Stimulated activated naive CD8-positive, alpha-beta T cell treated with anti-CD3 and anti-CD28 coated beads, Interleukin-15, Interleukin-2, amounts not matched to agents 100 ng/mL and 50 ng/mL, for 24 hours (primary cell): ENCODE results near the gene ACSM3.
"Not testable (repeated sequence)": the region's sequence is repeated elsewhere in the genome, so short reads cannot be mapped to it uniquely, and the experiment has no call there.

Source experiments
- H3K27ac Mint-ChIP-seq: one replicate; pipeline ENCODE4 v1.8.0; 2021; ENCODE audit warnings: mild to moderate bottlenecking, mixed read lengths
- H3K27me3 Mint-ChIP-seq: one replicate; pipeline ENCODE4 v1.8.0; 2021; ENCODE audit warnings: mixed read lengths
- H3K36me3 Mint-ChIP-seq: one replicate; pipeline ENCODE4 v1.8.0; 2021; ENCODE audit warnings: low read depth, mixed read lengths
- H3K4me1 Mint-ChIP-seq: one replicate; pipeline ENCODE4 v1.8.0; 2021; ENCODE audit warnings: low read depth, mixed read lengths
- H3K4me3 Mint-ChIP-seq: one replicate; pipeline ENCODE4 v1.8.0; 2021; ENCODE audit warnings: mild to moderate bottlenecking, mixed read lengths
- H3K9me3 Mint-ChIP-seq: one replicate; pipeline ENCODE4 v1.8.0; 2021; ENCODE audit warnings: mixed read lengths

ACSM3 gene

GRCh38 chr16:20763461-20764232 lies at the start of gene ACSM3:
ACSM3 (plus strand) TSS chr16:20764014; CDS start chr16:20770035, 6,021 bp downstream.
- H3K4me1 Mint-ChIP-seq, result peaks cover 30% of the 10 kb centered on the region

GRCh38 chr16:20717718-20718117 lies 46.1 kb upstream of the ACSM3 start:
- not testable (repeated sequence) for H3K4me3 Mint-ChIP-seq, H3K27ac Mint-ChIP-seq, H3K36me3 Mint-ChIP-seq, H3K27me3 Mint-ChIP-seq, H3K9me3 Mint-ChIP-seq, H3K4me1 Mint-ChIP-seq

More at GRCh38 chr16:20763461-20764232, at the start of gene ACSM3:
- H3K27me3 Mint-ChIP-seq, result no peaks in the 10 kb centered on the region
- peak within 1 kb of the TSS; percentile 89 for H3K4me3 Mint-ChIP-seq
- H3K9me3 Mint-ChIP-seq, result peaks cover 15% of the 10 kb centered on the region
- peaks cover 13% of the 10 kb centered on the region for H3K36me3 Mint-ChIP-seq
- H3K27ac Mint-ChIP-seq, result peak within 1 kb of the TSS; percentile 88

- Mint-ChIP-seq H3K36me3 (no peaks in the 10 kb centered on the region), H3K27me3 (no peaks in the 10 kb centered on the region), H3K27ac (no peak overlapping the region), H3K4me3 (no peak overlapping the region), H3K9me3 (no peaks in the 10 kb centered on the region), H3K4me1 (no peaks in the 10 kb centered on the region)
Measured at GRCh38 chr16:20720251-20720650, 43.6 kb upstream of the ACSM3 start.

GRCh38 chr16:20726661-20727060 lies 37.2 kb upstream of the ACSM3 start:
- no peak overlapping the region for H3K4me3 Mint-ChIP-seq
- H3K4me1 Mint-ChIP-seq, result no peaks in the 10 kb centered on the region
- H3K9me3 Mint-ChIP-seq, result no peaks in the 10 kb centered on the region
- no peaks in the 10 kb centered on the region for H3K36me3 Mint-ChIP-seq
- no peaks in the 10 kb centered on the region for H3K27me3 Mint-ChIP-seq
- H3K27ac Mint-ChIP-seq, result no peak overlapping the region

GRCh38 chr16:20727181-20727580 lies 36.6 kb upstream of the ACSM3 start:
- H3K36me3 Mint-ChIP-seq, result no peaks in the 10 kb centered on the region
- no peak overlapping the region for H3K27ac Mint-ChIP-seq
- H3K4me3 Mint-ChIP-seq, result no peak overlapping the region
- no peaks in the 10 kb centered on the region for H3K4me1 Mint-ChIP-seq
- H3K27me3 Mint-ChIP-seq, result no peaks in the 10 kb centered on the region
- H3K9me3 Mint-ChIP-seq, result no peaks in the 10 kb centered on the region

GRCh38 chr16:20729141-20729540 lies 34.7 kb upstream of the ACSM3 start:
- Mint-ChIP-seq H3K4me1 (no peaks in the 10 kb centered on the region), H3K36me3 (peaks cover 6% of the 10 kb centered on the region), H3K9me3 (no peaks in the 10 kb centered on the region), H3K27me3 (no peaks in the 10 kb centered on the region), H3K4me3 (no peak overlapping the region), H3K27ac (no peak overlapping the region)

- Mint-ChIP-seq H3K36me3 (peaks cover 46% of the 10 kb centered on the region), H3K27me3 (no peaks in the 10 kb centered on the region), H3K4me1 (peaks cover 22% of the 10 kb centered on the region), H3K9me3 (no peaks in the 10 kb centered on the region), H3K27ac (no peak overlapping the region), H3K4me3 (no peak overlapping the region)
Measured at GRCh38 chr16:20734056-20734455, 29.8 kb upstream of the ACSM3 start.

GRCh38 chr16:20734782-20735181 lies 29.0 kb upstream of the ACSM3 start:
- peak overlapping the region; percentile 26 for H3K27ac Mint-ChIP-seq

GRCh38 chr16:20735490-20735889 lies 28.3 kb upstream of the ACSM3 start:
- H3K9me3 Mint-ChIP-seq, result no peaks in the 10 kb centered on the region
- H3K4me3 Mint-ChIP-seq, result no peak overlapping the region
- H3K27ac Mint-ChIP-seq, result peak overlapping the region; percentile 26
- peaks cover 46% of the 10 kb centered on the region for H3K36me3 Mint-ChIP-seq
- H3K27me3 Mint-ChIP-seq, result no peaks in the 10 kb centered on the region
- peaks cover 32% of the 10 kb centered on the region for H3K4me1 Mint-ChIP-seq

More at GRCh38 chr16:20734782-20735181, 29.0 kb upstream of the ACSM3 start:
- Mint-ChIP-seq H3K36me3 (peaks cover 46% of the 10 kb centered on the region), H3K4me1 (peaks cover 25% of the 10 kb centered on the region), H3K4me3 (no peak overlapping the region), H3K9me3 (no peaks in the 10 kb centered on the region), H3K27me3 (no peaks in the 10 kb centered on the region)

- Mint-ChIP-seq H3K36me3 (peaks cover 28% of the 10 kb centered on the region), H3K4me1 (peaks cover 35% of the 10 kb centered on the region), H3K27me3 (no peaks in the 10 kb centered on the region), H3K4me3 (peak overlapping the region; percentile 96), H3K27ac (peak overlapping the region; percentile 83), H3K9me3 (no peaks in the 10 kb centered on the region)
Measured at GRCh38 chr16:20740007-20740883, 23.6 kb upstream of the ACSM3 start.

- peaks cover 30% of the 10 kb centered on the region for H3K4me1 Mint-ChIP-seq
- no peaks in the 10 kb centered on the region for H3K27me3 Mint-ChIP-seq
- H3K36me3 Mint-ChIP-seq, result peaks cover 21% of the 10 kb centered on the region
- peak overlapping the region; percentile 96 for H3K4me3 Mint-ChIP-seq
- H3K9me3 Mint-ChIP-seq, result no peaks in the 10 kb centered on the region
- peak overlapping the region; percentile 93 for H3K27ac Mint-ChIP-seq
Measured at GRCh38 chr16:20740901-20741521, 22.8 kb upstream of the ACSM3 start.

- peaks cover 13% of the 10 kb centered on the region for H3K36me3 Mint-ChIP-seq
- H3K27ac Mint-ChIP-seq, result peak within 1 kb of the TSS; percentile 93
- no peaks in the 10 kb centered on the region for H3K27me3 Mint-ChIP-seq
- no peaks in the 10 kb centered on the region for H3K9me3 Mint-ChIP-seq
- peaks cover 26% of the 10 kb centered on the region for H3K4me1 Mint-ChIP-seq
- H3K4me3 Mint-ChIP-seq, result peak within 1 kb of the TSS; percentile 96
Measured at GRCh38 chr16:20741554-20742285, 22.1 kb upstream of the ACSM3 start, which contains the start of gene THUMPD1. THUMPD1 (minus strand) TSS chr16:20741818; CDS start chr16:20741739, 79 bp downstream.

- peaks cover 9% of the 10 kb centered on the region for H3K9me3 Mint-ChIP-seq
- H3K36me3 Mint-ChIP-seq, result peaks cover 9% of the 10 kb centered on the region
- no peak overlapping the region for H3K27ac Mint-ChIP-seq
- H3K27me3 Mint-ChIP-seq, result no peaks in the 10 kb centered on the region
- no peak overlapping the region for H3K4me3 Mint-ChIP-seq
- peaks cover 17% of the 10 kb centered on the region for H3K4me1 Mint-ChIP-seq
Measured at GRCh38 chr16:20743591-20743990, 20.2 kb upstream of the ACSM3 start.

GRCh38 chr16:20744922-20745440 lies 18.8 kb upstream of the ACSM3 start:
- Mint-ChIP-seq H3K27me3 (no peaks in the 10 kb centered on the region), H3K4me3 (no peak overlapping the region)

More at GRCh38 chr16:20744922-20745440, 18.8 kb upstream of the ACSM3 start:
- Mint-ChIP-seq H3K4me1 (peaks cover 8% of the 10 kb centered on the region), H3K9me3 (peaks cover 9% of the 10 kb centered on the region), H3K27ac (no peak overlapping the region), H3K36me3 (peaks cover 6% of the 10 kb centered on the region)
